Stomach (tissue), 4 donors: ENCODE results near the gene RAMACL.
A peak's percentile ranks its signal among the peaks of the same experiment; 100 is the strongest.

Experiments
- CTCF ChIP-seq, 7 experiments: fragments of 450-650 bp in 4 of 7; fragments of 200-600 bp in 3 of 7; sonication (generic) in 3 of 7; IDR thresholded peaks; one replicate each; pipeline ENCODE4 v1.5.1; 2016 to 2019; ENCODE audit warnings: antibody characterized with exemption in 7 of 7, control low read depth in 2 of 7, mild to moderate bottlenecking in 1 of 7
- EP300 ChIP-seq: sonication (generic); formaldehyde crosslinking; IDR thresholded peaks from one replicate; pipeline ENCODE4 v1.6.1; 2017; ENCODE audit warnings: antibody characterized with exemption
- POLR2A ChIP-seq, 4 donors: fragments of 450-650 bp; IDR thresholded peaks; one replicate each; pipeline ENCODE4 v1.6.1; 2016; ENCODE audit warnings: antibody characterized with exemption in 4 of 4, control low read depth in 2 of 4, mild to moderate bottlenecking in 1 of 4, moderate library complexity in 1 of 4
- POLR2AphosphoS5 ChIP-seq, 3 donors: sonication (generic); formaldehyde crosslinking; IDR thresholded peaks; one replicate each; pipeline ENCODE4 v1.6.1; 2016; ENCODE audit warnings: antibody characterized with exemption in 3 of 3

DNA sequence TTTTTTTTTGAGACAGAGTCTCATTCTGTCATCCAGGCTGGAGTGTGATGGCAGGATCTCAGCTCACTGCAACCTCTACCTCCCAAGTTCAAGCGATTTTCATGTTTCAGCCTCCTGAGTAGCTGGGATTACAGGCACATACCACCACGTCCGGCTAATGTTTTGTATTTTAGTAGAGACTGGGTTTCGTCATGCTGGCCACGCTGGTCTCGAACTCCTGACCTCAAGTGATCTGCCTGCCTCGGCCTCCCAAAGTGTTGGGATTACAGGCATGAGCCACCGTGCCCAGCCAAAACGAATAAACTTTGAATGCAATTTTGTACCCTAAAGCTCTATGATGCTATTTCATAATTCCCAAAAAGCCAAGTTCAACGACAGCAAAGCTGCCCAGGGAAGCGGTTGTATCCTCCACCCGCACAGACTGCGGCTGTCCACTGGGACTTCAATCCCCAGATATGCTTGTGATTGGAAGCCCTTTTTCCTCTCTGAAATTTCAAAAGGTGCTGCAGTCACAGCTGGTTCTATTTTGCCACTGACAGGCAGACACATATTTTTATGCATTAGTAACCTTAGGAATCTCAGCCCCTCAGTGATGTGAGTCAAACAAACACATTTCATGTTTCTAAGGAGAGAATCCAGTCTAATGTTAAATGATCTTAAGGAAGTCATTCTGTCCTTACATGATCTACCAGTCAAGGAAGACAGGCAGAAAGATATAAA, 8.7 kb upstream of the RAMACL start:
- TF ChIP-seq POLR2A (IDR thresholded peaks at IDR 0.05) (no peak), CTCF (IDR thresholded peaks at IDR 0.05) (no peak), EP300 (no peak), POLR2AphosphoS5 (IDR thresholded peaks at IDR 0.05) (peak in 1 of 3 donors; percentile 45)
